ENCODE measurements around the gene MYH11.

DNA sequence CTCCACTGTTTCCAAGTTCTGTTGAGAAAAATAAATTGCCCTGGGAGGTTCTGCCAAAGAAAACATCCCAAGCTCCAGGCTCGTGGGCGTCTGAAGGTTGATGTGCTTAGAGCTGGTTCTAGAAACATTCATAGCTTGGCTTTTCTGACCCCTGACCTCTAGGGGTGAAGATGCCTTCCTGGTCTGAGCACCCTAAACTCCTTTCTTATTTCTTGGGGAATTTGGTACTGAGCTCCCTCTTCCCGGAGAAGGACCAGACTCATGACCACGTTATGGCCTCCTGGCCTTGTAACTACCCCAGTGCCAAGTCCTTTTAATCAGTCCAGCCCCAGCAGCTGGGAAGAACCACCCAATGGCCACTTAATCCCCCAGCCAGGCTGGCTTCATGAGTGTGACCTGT lies 66.4 kb downstream of the MYH11 start:
- TF ChIP-seq, protein P1, sequence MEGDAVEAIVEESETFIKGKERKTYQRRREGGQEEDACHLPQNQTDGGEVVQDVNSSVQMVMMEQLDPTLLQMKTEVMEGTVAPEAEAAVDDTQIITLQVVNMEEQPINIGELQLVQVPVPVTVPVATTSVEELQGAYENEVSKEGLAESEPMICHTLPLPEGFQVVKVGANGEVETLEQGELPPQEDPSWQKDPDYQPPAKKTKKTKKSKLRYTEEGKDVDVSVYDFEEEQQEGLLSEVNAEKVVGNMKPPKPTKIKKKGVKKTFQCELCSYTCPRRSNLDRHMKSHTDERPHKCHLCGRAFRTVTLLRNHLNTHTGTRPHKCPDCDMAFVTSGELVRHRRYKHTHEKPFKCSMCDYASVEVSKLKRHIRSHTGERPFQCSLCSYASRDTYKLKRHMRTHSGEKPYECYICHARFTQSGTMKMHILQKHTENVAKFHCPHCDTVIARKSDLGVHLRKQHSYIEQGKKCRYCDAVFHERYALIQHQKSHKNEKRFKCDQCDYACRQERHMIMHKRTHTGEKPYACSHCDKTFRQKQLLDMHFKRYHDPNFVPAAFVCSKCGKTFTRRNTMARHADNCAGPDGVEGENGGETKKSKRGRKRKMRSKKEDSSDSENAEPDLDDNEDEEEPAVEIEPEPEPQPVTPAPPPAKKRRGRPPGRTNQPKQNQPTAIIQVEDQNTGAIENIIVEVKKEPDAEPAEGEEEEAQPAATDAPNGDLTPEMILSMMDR (conservative IDR thresholded peaks at IDR 0.05; ENCODE audit: low read depth in 2 of 2) = no peak
- TF ChIP-seq POLR2AphosphoS5 (IDR thresholded peaks at IDR 0.05; ENCODE audit: low read depth) (no peak), CREB1 (CRISPR knock-in tag; IDR thresholded peaks at IDR 0.05; ENCODE audit: low read depth) (no peak), EZH2 (IDR thresholded peaks at IDR 0.05; ENCODE audit: low read depth, unreplicated experiment) (no peak), JUNB (IDR thresholded peaks at IDR 0.05; ENCODE audit: unreplicated experiment) (no peak), ZNF114 (CRISPR knock-in tag; IDR thresholded peaks at IDR 0.05) (no peak), EZH2phosphoT487 (IDR thresholded peaks at IDR 0.05; ENCODE audit: unreplicated experiment) (no peak), ZNF331 (CRISPR knock-in tag; IDR thresholded peaks at IDR 0.05; ENCODE audit: low read depth) (no peak), STAT1 (IDR thresholded peaks at IDR 0.05; ENCODE audit: unreplicated experiment) (no peak), NANOG (IDR thresholded peaks at IDR 0.05; ENCODE audit: borderline replicate concordance) (no peak)
- TF ChIP-seq, protein P2, sequence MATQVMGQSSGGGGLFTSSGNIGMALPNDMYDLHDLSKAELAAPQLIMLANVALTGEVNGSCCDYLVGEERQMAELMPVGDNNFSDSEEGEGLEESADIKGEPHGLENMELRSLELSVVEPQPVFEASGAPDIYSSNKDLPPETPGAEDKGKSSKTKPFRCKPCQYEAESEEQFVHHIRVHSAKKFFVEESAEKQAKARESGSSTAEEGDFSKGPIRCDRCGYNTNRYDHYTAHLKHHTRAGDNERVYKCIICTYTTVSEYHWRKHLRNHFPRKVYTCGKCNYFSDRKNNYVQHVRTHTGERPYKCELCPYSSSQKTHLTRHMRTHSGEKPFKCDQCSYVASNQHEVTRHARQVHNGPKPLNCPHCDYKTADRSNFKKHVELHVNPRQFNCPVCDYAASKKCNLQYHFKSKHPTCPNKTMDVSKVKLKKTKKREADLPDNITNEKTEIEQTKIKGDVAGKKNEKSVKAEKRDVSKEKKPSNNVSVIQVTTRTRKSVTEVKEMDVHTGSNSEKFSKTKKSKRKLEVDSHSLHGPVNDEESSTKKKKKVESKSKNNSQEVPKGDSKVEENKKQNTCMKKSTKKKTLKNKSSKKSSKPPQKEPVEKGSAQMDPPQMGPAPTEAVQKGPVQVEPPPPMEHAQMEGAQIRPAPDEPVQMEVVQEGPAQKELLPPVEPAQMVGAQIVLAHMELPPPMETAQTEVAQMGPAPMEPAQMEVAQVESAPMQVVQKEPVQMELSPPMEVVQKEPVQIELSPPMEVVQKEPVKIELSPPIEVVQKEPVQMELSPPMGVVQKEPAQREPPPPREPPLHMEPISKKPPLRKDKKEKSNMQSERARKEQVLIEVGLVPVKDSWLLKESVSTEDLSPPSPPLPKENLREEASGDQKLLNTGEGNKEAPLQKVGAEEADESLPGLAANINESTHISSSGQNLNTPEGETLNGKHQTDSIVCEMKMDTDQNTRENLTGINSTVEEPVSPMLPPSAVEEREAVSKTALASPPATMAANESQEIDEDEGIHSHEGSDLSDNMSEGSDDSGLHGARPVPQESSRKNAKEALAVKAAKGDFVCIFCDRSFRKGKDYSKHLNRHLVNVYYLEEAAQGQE (IDR thresholded peaks at IDR 0.05; ENCODE audit: unreplicated experiment) = no peak
- TF ChIP-seq, protein P3, sequence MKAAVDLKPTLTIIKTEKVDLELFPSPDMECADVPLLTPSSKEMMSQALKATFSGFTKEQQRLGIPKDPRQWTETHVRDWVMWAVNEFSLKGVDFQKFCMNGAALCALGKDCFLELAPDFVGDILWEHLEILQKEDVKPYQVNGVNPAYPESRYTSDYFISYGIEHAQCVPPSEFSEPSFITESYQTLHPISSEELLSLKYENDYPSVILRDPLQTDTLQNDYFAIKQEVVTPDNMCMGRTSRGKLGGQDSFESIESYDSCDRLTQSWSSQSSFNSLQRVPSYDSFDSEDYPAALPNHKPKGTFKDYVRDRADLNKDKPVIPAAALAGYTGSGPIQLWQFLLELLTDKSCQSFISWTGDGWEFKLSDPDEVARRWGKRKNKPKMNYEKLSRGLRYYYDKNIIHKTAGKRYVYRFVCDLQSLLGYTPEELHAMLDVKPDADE (IDR thresholded peaks at IDR 0.05) = no peak
- TF ChIP-seq, protein P4, sequence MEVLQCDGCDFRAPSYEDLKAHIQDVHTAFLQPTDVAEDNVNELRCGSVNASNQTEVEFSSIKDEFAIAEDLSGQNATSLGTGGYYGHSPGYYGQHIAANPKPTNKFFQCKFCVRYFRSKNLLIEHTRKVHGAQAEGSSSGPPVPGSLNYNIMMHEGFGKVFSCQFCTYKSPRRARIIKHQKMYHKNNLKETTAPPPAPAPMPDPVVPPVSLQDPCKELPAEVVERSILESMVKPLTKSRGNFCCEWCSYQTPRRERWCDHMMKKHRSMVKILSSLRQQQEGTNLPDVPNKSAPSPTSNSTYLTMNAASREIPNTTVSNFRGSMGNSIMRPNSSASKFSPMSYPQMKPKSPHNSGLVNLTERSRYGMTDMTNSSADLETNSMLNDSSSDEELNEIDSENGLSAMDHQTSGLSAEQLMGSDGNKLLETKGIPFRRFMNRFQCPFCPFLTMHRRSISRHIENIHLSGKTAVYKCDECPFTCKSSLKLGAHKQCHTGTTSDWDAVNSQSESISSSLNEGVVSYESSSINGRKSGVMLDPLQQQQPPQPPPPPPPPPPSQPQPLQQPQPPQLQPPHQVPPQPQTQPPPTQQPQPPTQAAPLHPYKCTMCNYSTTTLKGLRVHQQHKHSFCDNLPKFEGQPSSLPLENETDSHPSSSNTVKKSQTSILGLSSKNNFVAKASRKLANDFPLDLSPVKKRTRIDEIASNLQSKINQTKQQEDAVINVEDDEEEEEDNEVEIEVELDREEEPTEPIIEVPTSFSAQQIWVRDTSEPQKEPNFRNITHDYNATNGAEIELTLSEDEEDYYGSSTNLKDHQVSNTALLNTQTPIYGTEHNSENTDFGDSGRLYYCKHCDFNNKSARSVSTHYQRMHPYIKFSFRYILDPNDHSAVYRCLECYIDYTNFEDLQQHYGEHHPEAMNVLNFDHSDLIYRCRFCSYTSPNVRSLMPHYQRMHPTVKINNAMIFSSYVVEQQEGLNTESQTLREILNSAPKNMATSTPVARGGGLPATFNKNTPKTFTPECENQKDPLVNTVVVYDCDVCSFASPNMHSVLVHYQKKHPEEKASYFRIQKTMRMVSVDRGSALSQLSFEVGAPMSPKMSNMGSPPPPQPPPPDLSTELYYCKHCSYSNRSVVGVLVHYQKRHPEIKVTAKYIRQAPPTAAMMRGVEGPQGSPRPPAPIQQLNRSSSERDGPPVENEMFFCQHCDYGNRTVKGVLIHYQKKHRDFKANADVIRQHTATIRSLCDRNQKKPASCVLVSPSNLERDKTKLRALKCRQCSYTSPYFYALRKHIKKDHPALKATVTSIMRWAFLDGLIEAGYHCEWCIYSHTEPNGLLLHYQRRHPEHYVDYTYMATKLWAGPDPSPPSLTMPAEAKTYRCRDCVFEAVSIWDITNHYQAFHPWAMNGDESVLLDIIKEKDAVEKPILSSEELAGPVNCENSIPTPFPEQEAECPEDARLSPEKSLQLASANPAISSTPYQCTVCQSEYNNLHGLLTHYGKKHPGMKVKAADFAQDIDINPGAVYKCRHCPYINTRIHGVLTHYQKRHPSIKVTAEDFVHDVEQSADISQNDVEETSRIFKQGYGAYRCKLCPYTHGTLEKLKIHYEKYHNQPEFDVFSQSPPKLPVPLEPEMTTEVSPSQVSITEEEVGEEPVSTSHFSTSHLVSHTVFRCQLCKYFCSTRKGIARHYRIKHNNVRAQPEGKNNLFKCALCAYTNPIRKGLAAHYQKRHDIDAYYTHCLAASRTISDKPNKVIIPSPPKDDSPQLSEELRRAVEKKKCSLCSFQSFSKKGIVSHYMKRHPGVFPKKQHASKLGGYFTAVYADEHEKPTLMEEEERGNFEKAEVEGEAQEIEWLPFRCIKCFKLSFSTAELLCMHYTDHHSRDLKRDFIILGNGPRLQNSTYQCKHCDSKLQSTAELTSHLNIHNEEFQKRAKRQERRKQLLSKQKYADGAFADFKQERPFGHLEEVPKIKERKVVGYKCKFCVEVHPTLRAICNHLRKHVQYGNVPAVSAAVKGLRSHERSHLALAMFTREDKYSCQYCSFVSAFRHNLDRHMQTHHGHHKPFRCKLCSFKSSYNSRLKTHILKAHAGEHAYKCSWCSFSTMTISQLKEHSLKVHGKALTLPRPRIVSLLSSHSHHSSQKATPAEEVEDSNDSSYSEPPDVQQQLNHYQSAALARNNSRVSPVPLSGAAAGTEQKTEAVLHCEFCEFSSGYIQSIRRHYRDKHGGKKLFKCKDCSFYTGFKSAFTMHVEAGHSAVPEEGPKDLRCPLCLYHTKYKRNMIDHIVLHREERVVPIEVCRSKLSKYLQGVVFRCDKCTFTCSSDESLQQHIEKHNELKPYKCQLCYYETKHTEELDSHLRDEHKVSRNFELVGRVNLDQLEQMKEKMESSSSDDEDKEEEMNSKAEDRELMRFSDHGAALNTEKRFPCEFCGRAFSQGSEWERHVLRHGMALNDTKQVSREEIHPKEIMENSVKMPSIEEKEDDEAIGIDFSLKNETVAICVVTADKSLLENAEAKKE (CRISPR knock-in tag; IDR thresholded peaks at IDR 0.05) = no peak
